KMS-11 (cell line): ENCODE data around the gene GOLGA2.

ENCODE experiments used
- H2AFZ ChIP-seq: fragments of 200-600 bp; sonication (generic); 2 replicates; pipeline ENCODE4 v1.6.1; 2016; ENCODE audit warnings: antibody characterized with exemption, mixed run types, low read depth
- H3K27ac ChIP-seq: fragments of 200-600 bp; sonication (generic); 2 replicates; pipeline ENCODE4 v1.6.1; 2016; ENCODE audit warnings: mild to moderate bottlenecking, mixed run types
- H3K27me3 ChIP-seq: fragments of 200-600 bp; sonication (generic); 2 replicates; pipeline ENCODE4 v1.6.1; 2017; ENCODE audit warnings: mild to moderate bottlenecking, low read depth, mixed run types, moderate library complexity; ENCODE audit not compliant: insufficient read depth
- H3K36me3 ChIP-seq: fragments of 200-600 bp; sonication (generic); 2 replicates; pipeline ENCODE4 v1.6.1; 2017; ENCODE audit warnings: mild to moderate bottlenecking, mixed run types; ENCODE audit not compliant: insufficient read depth
- H3K4me1 ChIP-seq: fragments of 200-600 bp; sonication (generic); 2 replicates; pipeline ENCODE4 v1.6.1; 2016; ENCODE audit warnings: mild to moderate bottlenecking, low read depth, mixed run types; ENCODE audit not compliant: poor library complexity, severe bottlenecking
- H3K4me2 ChIP-seq: fragments of 200-600 bp; sonication (generic); 2 replicates; pipeline ENCODE4 v1.7.0; 2016; ENCODE audit warnings: mild to moderate bottlenecking, mixed run types
- H3K4me3 ChIP-seq: fragments of 200-600 bp; sonication (generic); IDR thresholded peaks from 2 replicates; pipeline ENCODE4 v1.6.1; 2017; ENCODE audit warnings: low read depth, low read length, mixed read lengths; ENCODE audit not compliant: insufficient read depth
- H3K79me2 ChIP-seq: fragments of 200-600 bp; sonication (generic); 2 replicates; pipeline ENCODE4 v1.6.1; 2016; ENCODE audit warnings: low read depth, mixed run types; ENCODE audit not compliant: insufficient read depth
- H3K9ac ChIP-seq: fragments of 200-600 bp; sonication (generic); 2 replicates; pipeline ENCODE4 v1.6.1; 2016; ENCODE audit warnings: mild to moderate bottlenecking, mixed run types
- H4K20me1 ChIP-seq: fragments of 200-600 bp; sonication (generic); 2 replicates; pipeline ENCODE4 v1.6.1; 2016; ENCODE audit warnings: mild to moderate bottlenecking, mixed run types; ENCODE audit not compliant: insufficient read depth
- CTCF ChIP-seq: fragments of 200-600 bp; sonication (generic); conservative IDR thresholded peaks from 2 replicates; pipeline ENCODE4 v1.6.1; 2017; ENCODE audit warnings: low read depth, mild to moderate bottlenecking, antibody characterized with exemption, low read length, moderate library complexity, mixed read lengths

GOLGA2 gene

GRCh38 chr9:128275198-128276007 lies at the start of gene GOLGA2:
TSS of gene GOLGA2 (minus strand) at chr9:128276007. CDS start at chr9:128275976, 31 bp downstream.
- Histone ChIP-seq H3K4me2 (peak within 1 kb of the TSS; percentile 100), H2AFZ (peak within 1 kb of the TSS; percentile 86), H3K36me3 (no peaks in the 10 kb centered on the region), H4K20me1 (no peaks in the 10 kb centered on the region), H3K9ac (peak within 1 kb of the TSS; percentile 64), H3K27ac (no peak within 1 kb of the TSS), H3K4me1 (peaks cover 9% of the 10 kb centered on the region), H3K79me2 (peaks cover 9% of the 10 kb centered on the region; the same call in 1 of the 2 replicates), H3K27me3 (no peaks in the 10 kb centered on the region), H3K4me3 (no peak within 1 kb of the TSS)
- no peak for TF ChIP-seq CTCF

- Histone ChIP-seq H4K20me1 (no peaks in the 10 kb centered on the region), H3K36me3 (no peaks in the 10 kb centered on the region), H3K27me3 (no peaks in the 10 kb centered on the region), H3K79me2 (peaks cover 29% of the 10 kb centered on the region), H3K4me3 (no peak overlapping the region), H3K4me2 (peak overlapping the region; percentile 86; the same call in 1 of the 2 replicates), H2AFZ (no peak overlapping the region), H3K4me1 (peaks cover 16% of the 10 kb centered on the region), H3K27ac (no peak overlapping the region), H3K9ac (no peak overlapping the region)
- TF ChIP-seq CTCF = no peak
These were observed 48.6 kb upstream of the GOLGA2 start for GRCh38 chr9:128324401-128324800.

GRCh38 chr9:128323791-128324190 lies 48.0 kb upstream of the GOLGA2 start:
- Histone ChIP-seq H3K27me3 (no peaks in the 10 kb centered on the region), H4K20me1 (no peaks in the 10 kb centered on the region), H3K4me2 (peak overlapping the region; percentile 86), H2AFZ (0 out of 2 replicates have a peak overlapping the region, but pooled peaks have one; percentile 82), H3K27ac (peak overlapping the region; percentile 73; the same call in 1 of the 2 replicates), H3K4me3 (no peak overlapping the region), H3K36me3 (no peaks in the 10 kb centered on the region), H3K9ac (peak overlapping the region; percentile 74; the same call in 1 of the 2 replicates), H3K4me1 (peaks cover 16% of the 10 kb centered on the region), H3K79me2 (peaks cover 29% of the 10 kb centered on the region)
- TF ChIP-seq CTCF = no peak

GRCh38 chr9:128323212-128323730 lies 47.5 kb upstream of the GOLGA2 start:
- Histone ChIP-seq H3K4me3 (no peak overlapping the region), H3K27me3 (no peaks in the 10 kb centered on the region), H3K9ac (peak overlapping the region; percentile 74), H3K4me1 (peaks cover 16% of the 10 kb centered on the region), H3K79me2 (peaks cover 29% of the 10 kb centered on the region), H3K4me2 (peak overlapping the region; percentile 86), H3K27ac (peak overlapping the region; percentile 73), H2AFZ (peak overlapping the region; percentile 82; the same call in 1 of the 2 replicates), H4K20me1 (no peaks in the 10 kb centered on the region), H3K36me3 (no peaks in the 10 kb centered on the region)
- TF ChIP-seq CTCF = no peak
